ENCODE data around the gene HES2. TPM values are rescaled to one million over a fixed set of nuclear protein-coding genes. Genes with fewer than 3 reads are reported as not detected.
"Not testable (repeated sequence)": the region's sequence is repeated elsewhere in the genome, so short reads cannot be mapped to it uniquely, and the experiment has no call there.

Gene HES2
- total and polyA plus RNA-seq, 9 of the 15 experiments (the other 6 are each of a cell fraction or from before 2014, with no cell fraction given): 0.05 to 0.18 (median 0.07) TPM; not detected in 4

- CTCF ChIA-PET (ENCODE audit: low intra/inter-chr PET ratio): interaction anchor here (0.7 kb wide), 1 partner anchor 186 kb away, joined by 3 read pairs; no protein-coding TSS in a partner anchor
- peak; percentile 68 for FAIRE-seq
- H3K4me1 ChIP-seq (replicated peaks in 1 of 2; ENCODE audit: control insufficient read depth in 2 of 2, insufficient read depth in 2 of 2, low read length in 2 of 2): peaks cover 22 to 44% of the 10 kb centered on the region in 2 experiments; a peak in 4 of 5 replicates
- H3K79me2 ChIP-seq (ENCODE audit: control insufficient read depth, insufficient read depth, low read length); H3K4me2 ChIP-seq (ENCODE audit: insufficient read depth, low read length); DNase-seq (ENCODE audit: extremely low read depth in 1 of 4, low spot score in 3 of 4); BruUV-seq (replicated peaks); H3K27ac ChIP-seq (ENCODE audit: extremely low read depth, low read depth, low read length); H2AFZ ChIP-seq (ENCODE audit: low read depth, low read length); intact Hi-C loops (cut with micrococcal nuclease); H3K9me1 ChIP-seq (ENCODE audit: control insufficient read depth, insufficient read depth, low read length); in situ Hi-C loops (cut with MboI); H3K4me3 ChIP-seq; H3K36me3 ChIP-seq (ENCODE audit: control insufficient read depth, insufficient read depth, low read length); ATAC-seq; H3K9me3 ChIP-seq (replicated peaks; ENCODE audit: control insufficient read depth, insufficient read depth, low read depth, low read length): not testable (repeated sequence)
- H4K20me1 ChIP-seq (replicated peaks; ENCODE audit: control insufficient read depth, insufficient read depth, low read length): peaks cover 21% of the 10 kb centered on the region
- POLR2A ChIA-PET: interaction anchor here (0.6 to 2.1 kb wide), 4 partner anchors 9 to 71 kb away, joined by 3 to 11 read pairs (median 4); no protein-coding TSS in a partner anchor
- TF ChIP-seq SPI1 (IDR thresholded peaks at IDR 0.05; ENCODE audit: borderline replicate concordance, low read depth, low read length): peak; percentile 53; the same call in 1 of the 2 replicates
- peak; percentile 72; the same call in 1 of the 2 replicates for TF ChIP-seq SMARCA5 (IDR thresholded peaks at IDR 0.05)
- peak; percentile 47 to 72; a peak in 3 of 4 replicates for TF ChIP-seq KDM1A (IDR thresholded peaks at IDR 0.05)
- 0 out of 2 replicates have a peak, but pooled peaks have one; percentile 2 for TF ChIP-seq TFAP4 (CRISPR knock-in tag; IDR thresholded peaks at IDR 0.05; ENCODE audit: borderline replicate concordance)
- TF ChIP-seq ZBTB7A (IDR thresholded peaks at IDR 0.05; ENCODE audit: borderline replicate concordance, control insufficient read depth, low read depth, low read length): 0 out of 2 replicates have a peak, but pooled peaks have one; percentile 13
- peak; percentile 95 for TF ChIP-seq BCOR (IDR thresholded peaks at IDR 0.05)
- TF ChIP-seq HDAC2 (IDR thresholded peaks at IDR 0.05): peak; percentile 65; the same call in 1 of the 2 replicates
- 16% methylated on average over 11 of the region's 13 CpGs for WGBS (ENCODE audit: insufficient coverage, low coverage, missing lambda C conversion rate)
- H3K27me3 ChIP-seq (ENCODE audit: control insufficient read depth in 2 of 2, insufficient read depth in 2 of 2, low read length in 2 of 2): peaks cover 5 to 44% of the 10 kb centered on the region in 2 experiments; a peak in 4 of 5 replicates
- H3K9ac ChIP-seq (ENCODE audit: insufficient read depth in 1 of 2, low read depth in 2 of 2, low read length in 2 of 2): 0 out of 4 replicates have a peak overlapping the region, but pooled peaks of 1 of the 2 experiments have one; percentile 20
These were observed 12.2 kb upstream of the HES2 start for GRCh38 chr1:6431645-6432579.

Data from K562 (cell line).